Femur (tissue), 1 donor: Measurements from ENCODE around the gene ATP1A3.

Experiments used
- DNase-seq: peaks from one replicate; pipeline ENCODE4 v3.0.0-alpha.2; 2017

The ATP1A3 gene

DNA sequence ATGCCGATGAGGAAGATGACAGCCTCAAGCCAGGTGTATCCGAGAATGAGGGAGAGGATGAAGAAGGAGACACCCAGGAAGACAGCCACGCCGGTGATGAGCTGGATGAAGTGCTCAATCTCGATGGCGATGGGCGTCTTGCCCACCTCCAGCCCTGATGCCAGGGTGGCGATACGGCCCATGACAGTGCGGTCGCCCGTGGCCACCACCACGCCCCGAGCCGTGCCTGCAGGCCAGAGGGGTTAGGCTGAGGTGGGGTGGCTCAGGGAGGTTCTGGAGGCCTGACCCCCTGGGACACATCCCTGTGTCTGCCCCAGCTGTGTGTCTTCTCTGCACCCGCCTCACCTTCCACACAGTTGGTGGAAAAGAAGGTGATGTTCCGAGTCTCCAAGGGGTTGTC lies 9.1 kb downstream of the ATP1A3 start:
- no peak for DNase-seq

DNA sequence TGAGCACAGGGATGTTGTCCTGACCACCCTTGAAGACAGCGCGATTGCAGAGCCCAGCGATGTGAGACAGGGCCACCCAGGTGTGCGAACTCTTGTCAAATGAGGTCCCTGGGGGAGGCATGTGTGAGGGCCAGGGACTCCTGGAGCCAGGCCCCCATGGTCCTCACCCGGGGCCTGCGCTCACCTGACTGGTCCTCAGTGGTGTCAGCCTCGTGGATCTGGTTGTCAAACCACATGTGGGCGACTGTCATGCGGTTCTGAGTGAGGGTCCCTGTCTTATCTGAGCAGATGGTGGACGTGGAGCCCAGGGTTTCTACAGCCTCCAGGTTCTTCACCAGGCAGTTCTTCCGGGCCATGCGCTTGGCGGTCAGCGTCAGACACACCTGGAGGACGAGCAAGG lies 12.3 kb downstream of the ATP1A3 start:
- DNase-seq, result no peak

DNA sequence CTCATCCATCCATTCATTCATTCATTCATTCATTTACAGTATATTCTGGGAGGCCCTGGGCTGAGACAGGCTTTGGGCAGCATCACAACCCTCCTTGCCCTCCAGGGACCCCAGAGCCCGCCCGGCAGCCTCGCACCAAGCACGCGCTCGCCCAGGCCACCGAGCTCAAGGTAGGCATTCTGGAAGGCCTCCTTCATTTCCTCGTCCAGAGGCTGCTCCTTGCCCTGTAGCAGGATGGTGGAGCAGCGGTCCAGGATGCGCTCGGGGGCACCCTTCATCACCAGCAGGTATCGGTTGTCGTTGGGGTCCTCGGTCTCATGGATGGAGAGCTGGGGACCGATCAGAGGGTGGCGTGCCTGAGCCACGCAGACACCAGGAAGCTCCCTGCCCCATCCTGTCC lies 15.6 kb downstream of the ATP1A3 start:
- no peak for DNase-seq

DNA sequence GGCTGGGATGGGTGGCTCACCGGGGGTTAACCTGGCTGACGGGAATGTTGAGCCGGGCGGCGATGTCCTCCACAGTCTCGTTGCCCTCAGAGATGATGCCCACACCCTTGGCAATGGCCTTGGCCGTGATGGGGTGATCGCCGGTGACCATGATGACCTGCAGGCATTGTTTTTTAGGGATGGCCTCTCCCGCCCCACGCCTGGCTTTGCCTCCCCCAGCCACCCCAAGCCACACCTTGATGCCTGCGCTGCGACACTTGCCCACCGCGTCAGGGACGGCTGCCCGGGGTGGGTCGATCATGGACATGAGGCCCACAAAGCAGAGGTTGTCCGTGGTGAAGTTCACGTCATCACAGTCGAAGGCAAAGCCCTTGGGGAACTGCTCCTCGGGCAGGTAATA lies 16.1 kb downstream of the ATP1A3 start:
- DNase-seq, result no peak

DNA sequence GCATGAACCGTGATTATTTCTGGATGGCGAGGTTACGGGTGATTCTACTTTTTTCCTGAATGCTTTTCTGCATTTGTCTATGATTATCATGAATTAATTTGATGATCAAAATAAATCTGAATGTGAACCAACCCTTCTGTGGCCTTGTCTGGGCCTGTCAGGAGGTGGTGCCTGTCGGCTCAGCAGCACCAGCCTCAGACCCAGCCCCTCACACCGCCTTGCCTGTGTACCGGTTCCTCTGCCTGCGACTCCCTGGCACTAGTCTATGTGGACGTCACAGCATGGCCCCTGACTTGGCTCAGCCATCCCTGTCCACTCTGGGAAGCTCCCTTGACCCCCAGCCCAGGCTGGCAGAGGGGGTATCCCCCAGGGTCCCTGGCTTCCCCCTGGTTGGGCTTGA lies 19.4 kb downstream of the ATP1A3 start:
- no peak for DNase-seq

DNA sequence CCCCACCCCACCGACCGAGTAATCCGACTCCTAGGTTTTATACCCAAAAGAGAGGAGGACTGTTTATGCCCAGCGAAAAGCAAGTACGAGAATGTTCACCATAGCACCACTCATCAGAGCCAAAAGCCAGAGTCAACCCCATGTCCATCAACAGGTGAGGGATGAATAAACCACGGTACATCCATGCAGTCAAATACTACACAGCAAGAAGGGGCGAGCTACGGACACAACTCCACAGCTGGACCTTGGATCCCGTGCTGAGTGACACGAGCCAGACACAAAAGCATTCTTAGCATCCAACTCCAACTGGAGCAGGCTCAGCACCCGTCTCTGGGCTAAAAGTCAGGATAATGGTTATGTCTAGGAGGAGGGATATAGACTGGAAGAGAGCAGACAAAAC lies 22.7 kb downstream of the ATP1A3 start:
- no peak for DNase-seq

DNA sequence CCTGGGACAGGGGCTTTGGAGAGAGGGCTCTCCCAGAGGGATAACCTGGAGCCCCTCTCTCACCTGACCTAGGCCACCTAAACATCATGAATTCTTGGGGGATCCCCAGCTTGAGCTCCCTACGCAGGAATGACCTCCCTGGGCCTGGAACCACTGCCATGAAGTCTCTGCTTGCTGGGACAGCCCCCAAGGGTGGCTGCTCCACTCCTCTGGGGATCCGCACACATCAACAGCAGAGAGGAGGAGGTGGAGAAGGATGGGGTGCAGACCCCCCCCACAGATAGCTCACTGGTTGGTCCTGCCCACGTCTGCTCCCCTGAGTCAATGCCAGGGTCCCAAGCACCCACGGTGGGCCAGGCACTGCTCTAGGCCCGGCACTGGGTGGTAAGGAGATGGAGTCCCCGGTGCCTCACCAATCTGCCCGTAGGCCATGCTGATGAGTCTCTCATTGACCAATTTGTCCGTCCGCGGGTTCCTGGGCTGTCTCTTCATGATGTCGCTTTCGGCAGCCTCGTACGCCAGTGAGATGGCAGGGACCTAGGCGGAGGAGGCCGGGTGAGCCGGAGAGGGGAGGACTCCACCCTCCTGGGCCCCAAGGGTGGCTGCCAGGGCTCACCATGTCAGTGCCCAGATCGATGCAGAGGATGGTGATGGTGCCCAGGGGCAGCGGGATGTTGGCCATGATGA lies 24.1 kb downstream of the ATP1A3 start:
- no peak for DNase-seq

DNA sequence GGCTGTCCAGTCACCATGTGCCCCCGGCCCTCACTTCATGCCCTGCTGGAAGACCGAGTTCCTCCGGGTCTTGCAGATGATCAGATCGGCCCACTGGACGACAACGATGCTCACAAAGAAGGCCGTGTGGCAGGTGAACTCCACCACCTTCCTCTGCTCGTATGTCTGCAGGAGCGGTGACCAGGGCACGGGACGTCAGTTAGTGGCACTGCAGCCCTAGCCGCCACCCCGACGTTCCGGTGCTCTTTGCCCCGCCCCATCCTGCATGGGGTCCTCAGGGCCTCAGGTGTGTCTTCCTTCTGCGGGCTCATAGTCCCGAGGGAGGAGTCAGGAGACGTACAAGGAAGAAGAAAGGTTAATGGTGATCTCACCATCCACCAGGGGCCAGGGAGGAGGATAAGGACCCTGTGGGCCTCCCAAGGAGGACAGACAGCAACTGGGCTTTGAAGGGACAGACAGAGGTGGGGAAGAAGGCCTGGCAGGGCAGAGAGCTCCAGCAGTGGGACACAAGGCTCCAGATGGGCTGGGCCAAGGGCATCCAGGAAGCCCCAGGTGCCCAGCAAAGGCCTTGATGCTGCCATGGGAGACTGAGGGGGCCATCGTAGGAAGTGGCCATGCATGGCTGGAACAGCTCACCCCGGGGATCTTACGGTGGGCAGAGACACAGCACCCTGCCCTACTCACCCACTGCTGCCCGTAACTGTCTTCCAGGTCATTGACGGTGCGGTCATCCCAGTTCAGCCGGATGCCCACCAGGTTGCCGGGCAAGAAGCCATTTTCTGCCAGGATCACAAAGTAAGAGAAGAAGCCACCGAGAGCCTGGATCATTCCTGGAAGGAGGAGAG lies 25.1 kb downstream of the ATP1A3 start:
- no peak for DNase-seq

DNA sequence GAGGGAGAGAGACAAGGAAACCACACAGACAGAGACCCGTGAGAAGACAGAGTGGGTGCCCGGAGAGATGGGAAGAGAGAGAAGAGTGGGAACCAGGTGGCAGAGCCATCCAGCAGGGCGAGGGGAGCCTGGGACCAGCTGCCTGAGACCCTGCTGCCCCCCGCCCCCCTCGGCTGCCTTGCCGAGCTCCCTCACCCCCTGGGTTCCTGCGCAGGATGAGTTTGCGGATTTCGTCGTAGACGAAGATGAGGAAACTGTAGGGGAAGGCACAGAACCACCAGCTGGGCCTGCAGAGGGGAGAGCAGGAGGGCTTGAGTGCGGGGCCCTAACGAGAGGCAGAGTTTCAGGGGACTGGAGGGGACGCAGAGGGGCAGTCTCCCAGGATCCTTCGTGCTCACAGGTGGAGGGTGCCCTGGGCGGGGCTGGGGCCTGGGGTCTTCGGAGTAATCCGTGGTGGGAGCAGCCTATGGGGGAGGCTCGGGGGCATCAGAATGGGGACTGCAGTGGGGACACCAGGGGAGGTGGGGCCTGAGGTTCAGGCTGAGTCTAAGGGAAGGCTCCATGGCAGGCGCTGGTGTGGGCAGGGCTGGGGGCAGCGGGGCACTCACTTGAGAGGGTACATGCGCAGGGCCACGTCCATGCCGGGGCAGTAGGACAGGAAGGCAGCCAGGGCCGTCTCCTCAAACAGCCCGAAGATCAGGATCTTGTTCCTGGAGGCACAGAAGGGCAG lies 26.8 kb downstream of the ATP1A3 start:
- no peak for DNase-seq

DNA sequence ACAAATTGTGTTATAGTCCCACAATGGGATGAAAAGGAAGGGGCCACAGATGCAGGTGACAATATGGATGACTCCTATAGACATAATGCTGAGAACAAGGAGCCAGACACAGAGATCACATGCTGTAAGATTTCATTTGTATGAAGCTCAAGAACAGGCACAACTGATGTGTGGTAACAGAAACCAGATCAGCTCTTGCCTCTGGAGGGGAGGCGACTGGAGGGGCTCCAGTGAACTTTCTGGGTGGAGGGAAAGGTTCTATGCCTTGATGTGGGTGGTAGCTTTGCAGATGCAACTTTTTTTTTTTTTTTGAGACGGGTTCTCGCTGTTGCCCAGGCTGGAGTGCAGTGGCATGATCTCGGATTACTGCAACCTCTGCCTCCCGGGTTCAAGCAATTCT lies 28.9 kb downstream of the ATP1A3 start:
- no peak for DNase-seq

DNA sequence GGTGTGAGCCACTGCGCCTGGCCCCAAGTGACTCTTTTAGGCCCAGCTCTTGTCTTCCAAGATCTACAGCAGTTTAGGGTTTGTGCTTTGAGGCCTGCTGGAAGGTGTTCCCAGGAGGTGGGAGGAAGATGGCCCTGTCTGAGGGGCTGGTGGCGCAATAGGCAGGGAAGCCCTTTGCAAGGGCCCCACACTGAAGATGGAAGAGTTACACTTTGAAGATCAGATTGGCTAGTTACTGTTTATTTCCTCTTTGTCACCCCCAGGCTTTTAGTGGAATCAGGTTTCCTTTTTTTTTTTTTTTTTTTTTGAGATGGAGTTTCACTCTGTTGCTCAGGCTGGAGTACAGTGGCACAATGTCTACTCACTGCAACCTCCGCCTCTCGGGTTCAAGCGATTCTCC lies 33.1 kb downstream of the ATP1A3 start:
- no peak for DNase-seq

DNA sequence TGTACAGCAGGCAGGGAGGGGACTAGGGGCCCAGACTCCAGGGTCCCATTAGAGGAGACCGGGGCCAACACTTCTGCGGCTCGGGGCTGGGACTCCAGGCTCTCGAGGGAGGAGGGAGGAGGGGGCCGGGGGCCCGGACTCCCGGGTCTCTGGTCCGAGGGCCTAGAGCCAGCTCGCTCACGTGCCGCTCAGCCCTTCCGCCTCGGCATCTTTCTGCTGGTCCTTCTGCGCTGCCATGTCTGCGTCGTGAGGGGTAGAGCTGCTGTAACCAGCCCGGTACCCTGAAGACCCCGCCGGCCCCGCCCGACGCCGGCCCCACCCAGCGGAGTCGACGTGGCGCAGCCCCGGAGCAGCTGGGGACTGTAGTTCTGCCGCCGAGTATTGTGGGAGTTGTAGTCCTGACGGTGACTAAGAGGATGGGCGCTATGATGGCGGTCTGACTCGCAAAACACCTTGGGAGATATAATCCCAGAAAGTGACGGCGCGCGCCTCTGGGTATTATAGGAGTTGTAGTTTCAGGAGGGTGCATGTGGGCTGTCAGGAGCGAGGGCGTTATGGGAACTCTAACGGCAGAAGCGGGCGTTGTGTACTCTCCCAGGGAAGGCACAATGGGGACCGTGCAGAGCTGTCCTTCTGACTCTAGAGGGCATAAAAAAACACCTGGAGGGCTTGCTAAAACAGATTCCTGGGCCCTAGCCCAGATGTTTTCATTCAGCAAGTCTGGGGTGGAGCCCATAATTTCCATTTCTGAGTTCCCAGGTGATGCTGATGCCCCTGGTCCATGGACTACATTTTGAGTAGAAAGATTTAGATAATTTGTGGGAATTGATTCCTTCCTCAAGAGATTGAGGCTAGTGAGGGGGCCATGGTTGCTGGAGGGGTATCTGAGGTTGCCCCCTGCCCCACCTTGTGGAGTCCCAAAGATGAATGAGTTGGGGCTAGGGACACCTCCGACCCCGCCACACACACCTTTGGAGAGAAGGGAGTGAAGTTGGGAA lies 34.7 kb downstream of the ATP1A3 start, which contains the start of gene RABAC1:
RABAC1 (minus strand) TSS at position 266 of the 998 bp plus-strand sequence; CDS start at position 237, 29 bp downstream.
- peak; percentile 96 for DNase-seq

DNA sequence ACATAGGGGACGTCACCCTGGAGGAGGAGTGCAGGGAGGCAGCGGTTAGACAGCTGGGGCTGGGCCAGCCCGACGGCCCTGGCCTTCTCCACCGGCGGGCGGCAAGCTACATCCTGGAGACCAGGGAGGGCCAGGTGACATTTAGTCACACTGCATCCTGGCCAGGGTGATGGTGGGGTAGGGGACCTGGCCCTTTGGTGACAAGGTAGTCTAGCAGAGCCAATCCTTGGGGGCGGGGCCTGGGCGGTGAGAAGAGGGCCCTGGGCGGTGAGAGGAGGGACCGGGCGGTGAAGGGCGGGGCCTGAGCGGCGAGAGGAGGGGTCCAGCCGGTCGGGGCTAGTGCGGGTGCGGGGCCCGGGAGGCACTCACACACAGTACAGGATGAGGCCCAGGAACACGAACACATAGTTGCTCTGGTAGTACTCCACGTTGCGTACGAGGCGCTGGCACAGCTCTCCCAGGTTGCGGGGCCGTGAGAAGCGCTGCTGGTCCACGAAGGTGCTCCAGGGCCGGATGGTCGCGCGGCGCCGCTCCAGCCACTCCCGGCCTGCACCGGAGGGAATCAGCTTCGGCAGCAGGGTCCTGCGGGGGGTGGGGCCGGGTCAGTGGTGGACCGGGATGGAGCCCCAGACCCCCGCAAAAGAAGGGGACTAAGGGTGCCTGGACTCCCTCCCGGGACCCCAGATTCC lies 35.5 kb downstream of the ATP1A3 start:
- peak; percentile 92 for DNase-seq

DNA sequence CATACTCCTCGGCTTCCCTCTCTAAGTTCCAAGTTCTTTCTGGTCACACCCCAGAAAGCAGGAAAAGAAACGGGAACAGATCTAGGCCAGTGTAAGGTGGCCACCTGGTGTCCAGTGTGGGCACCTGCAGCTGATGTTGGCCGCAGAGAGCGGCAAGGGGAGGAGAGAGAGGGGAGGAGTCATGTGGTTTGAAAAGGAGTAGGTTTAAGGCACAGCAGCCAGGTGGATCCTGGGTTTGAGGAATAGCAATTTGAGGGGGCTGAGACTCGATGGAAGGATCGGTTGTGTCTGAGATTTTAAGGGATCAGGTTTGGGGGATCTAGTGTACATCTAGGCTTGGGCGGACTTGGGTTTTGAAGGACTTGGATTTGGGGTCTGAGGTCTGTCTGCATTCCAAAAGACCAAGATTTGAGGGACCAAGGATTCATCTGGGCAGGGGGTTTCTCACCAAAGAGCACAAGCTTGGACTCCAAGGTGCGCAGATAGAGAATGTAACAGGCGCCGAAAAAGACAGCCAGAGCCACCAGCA lies 36.1 kb downstream of the ATP1A3 start:
- DNase-seq, result peak; percentile 80

DNA sequence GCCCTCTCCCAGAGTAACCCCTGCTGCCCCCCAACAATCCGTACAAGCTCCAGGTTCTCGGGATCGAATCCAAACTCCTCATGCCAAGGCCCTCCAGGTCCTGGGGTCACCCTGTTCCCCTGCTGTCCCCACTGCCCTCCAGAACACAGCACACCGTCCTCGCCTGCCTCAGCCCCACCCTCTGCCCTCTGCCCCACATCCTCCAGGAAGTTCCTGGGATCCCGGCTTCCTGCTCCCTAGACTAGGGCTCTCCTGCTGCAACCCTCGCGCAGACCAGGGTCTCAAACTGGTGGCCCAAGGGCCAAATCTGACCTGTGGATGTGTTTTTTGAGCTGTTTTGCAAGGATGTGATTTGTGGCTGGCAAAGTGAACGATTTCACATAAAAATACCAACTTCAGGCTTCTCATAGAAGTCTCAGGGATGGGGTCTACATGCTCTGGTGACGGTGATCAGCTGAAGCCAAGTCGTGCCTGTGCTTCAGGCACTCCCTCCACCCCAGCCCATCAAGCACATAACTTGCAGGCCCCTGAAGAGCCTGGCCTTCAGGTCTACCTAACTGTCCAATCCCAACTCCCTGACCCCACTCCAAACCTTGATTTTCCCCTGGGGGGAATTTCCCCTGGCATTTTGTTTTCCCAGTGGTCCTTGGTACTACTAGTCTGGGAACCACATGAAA lies 36.7 kb downstream of the ATP1A3 start:
- DNase-seq, result no peak

DNA sequence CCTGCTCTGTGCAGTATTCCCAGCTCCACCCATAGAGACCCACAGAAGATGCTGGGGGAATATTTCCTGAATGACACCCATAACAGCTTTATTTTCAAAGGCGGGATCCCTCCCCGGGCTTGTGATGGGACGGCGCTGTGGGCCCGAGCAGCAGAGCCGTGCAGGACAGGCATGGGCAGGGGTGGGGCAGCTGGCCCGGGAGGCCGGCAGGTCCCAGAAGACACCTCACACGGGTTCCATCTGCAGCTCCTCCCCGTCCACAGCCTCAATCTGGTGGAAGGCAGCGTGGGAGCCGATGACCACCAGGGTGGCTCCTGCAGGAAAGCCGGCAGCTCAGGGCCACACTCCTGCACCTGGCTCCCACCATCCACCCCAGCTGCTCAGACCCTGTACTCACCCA lies 37.4 kb downstream of the ATP1A3 start:
- DNase-seq, result no peak

DNA sequence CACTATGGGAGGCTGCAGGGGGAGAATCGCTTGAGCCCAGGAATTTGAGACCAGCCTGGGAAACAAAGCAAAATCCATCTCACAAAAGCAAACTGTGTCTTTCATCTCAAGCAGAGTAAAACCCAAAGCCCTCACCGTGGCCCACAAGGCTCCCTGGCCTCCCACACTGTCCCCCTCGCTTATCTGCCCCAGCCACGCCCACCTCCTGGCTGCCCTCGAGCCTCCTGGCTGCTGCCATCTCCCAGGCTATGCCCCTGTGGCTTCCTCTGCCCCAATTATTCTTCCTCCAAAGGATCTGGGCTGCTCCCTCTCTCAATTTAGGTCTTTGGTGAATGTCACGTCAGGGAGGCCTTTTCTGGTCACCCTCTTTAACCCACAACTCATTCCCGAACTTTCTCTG lies 38.5 kb downstream of the ATP1A3 start:
- no peak for DNase-seq

DNA sequence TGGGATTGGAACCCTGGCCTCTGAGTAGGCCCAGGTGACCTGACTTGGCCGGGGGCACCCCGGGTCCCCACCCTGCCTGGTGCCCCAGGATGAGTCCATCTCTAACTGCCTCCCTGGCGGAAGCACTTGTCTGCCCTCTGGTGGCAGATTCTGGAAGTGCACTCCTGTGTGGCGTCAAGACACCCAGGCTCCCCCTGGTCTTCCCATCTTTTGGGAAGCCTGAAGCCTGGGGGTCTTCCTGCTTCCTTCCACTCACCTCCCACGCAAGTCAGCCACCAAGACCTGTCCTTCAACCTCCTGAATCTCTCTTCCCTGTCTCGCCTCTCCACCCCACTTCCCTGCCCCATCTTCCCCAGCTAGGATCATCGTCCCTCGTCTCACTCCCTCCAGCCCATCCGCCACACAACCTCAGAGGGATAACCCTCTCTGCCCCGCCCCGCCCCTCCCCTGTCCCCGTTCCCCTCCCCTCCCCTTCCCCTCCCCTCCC lies 42.3 kb downstream of the ATP1A3 start:
- DNase-seq, result peak; percentile 81

DNA sequence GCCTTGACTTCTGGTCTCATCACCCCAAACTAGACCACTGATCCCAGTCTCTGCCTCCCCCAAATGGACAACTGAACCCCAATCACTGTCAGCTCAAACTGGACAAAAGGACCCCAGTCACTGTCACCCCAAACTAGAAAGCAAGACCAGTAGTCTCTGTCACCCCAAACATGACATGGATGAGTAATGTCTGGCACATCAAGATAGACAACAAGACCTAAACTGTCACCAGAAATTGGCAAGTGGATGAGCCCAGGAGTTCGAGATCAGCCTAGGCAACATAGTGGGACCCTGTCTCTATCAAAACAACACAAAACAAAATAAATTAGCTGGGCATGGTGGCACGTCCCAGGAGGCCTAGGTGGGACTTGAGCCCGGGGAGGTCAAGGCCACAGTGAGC lies 46.9 kb downstream of the ATP1A3 start:
- no peak for DNase-seq

DNA sequence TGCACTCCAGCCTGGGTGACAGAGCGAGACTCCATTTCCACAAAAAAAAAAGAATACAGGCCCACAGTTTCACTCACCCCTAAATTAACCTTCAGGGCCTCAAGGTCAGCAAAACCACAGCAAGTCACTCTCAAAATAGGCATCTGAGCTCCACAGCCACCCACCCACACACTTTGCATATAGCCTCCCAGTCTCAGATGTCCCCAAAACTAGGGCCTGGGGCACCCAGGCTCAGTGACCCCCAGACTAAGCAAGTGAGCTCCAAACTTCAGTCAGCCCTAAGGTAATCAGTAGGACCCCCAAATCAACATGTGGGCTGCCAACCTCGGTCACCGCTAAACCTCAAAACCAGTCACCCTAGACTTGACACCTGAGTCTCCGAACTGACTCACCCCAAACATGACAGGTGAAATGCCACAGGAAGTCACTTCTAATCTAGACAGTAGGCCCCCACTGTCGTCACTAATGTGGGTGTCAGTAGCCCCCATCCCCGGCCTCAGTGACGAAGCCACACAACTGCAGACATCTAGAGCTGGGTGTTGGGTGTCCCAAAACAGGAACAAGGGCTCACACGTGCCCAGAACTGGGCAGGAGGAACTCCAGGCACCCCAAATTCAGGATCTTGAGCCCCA lies 48.8 kb downstream of the ATP1A3 start:
- DNase-seq, result no peak
